HepG2 (cell line): Measurements from ENCODE around the gene KCNQ1OT1. TPM values are rescaled to one million over a fixed set of nuclear protein-coding genes. Genes with fewer than 3 reads are reported as not detected.

Experiments
- ATAC-seq: fragments of 200-7000 bp; cut with Tn5 transposase; 3 replicates; pipeline ENCODE4 v1.9.1; 2020; ENCODE audit warnings: mild to moderate bottlenecking, moderate library complexity
- BruUV-seq: library from RNA; stranded (reverse); fragments of 400-500 nt; replicated peaks from 2 replicates; lab custom pipeline; 2021; lab: Mats Ljungman, UMichigan
- CTCF ChIA-PET: fragments of 300-600 bp; formaldehyde crosslinking; extraction: SDS; loops from one replicate; lab custom pipeline; 2021; ENCODE audit warnings: low total read pairs, inconsistent platforms, low intra/inter-chr PET ratio; lab: Yijun Ruan, JAX
- POLR2A ChIA-PET: fragments of 350-600 bp; sonication (Branson Sonifier 250); formaldehyde crosslinking; loops from one replicate; lab custom pipeline; 2020; ENCODE audit warnings: antibody characterized with exemption, inconsistent platforms; lab: Yijun Ruan, JAX
- DNase-seq: peaks from one replicate; pipeline ENCODE4 v3.0.0-alpha.2; 2015; ENCODE audit warnings: low spot score
- FAIRE-seq: peaks from 3 replicates; lab custom pipeline; 2011; peaks lifted over from hg19 to GRCh38; lab: Jason Lieb, UNC
- H2AFZ ChIP-seq: one replicate; pipeline ENCODE4 v1.6.1; 2011; ENCODE audit warnings: low read length, inconsistent platforms
- H3K27ac ChIP-seq: fragments of 300-600 bp; 3 replicates; pipeline ENCODE4 v1.8.0; 2011; ENCODE audit warnings: mixed run types, mild to moderate bottlenecking, mixed read lengths, low read length, inconsistent platforms; ENCODE audit not compliant: insufficient read depth; ENCODE audit errors: extremely low read length
- H3K27me3 ChIP-seq, 2 experiments: fragments of 200-600 bp in 1 of 2; 2 replicates in 1 of 2; 3 replicates in 1 of 2; pipeline versions ENCODE4 v1.6.0 to v1.8.0; 2011; ENCODE audit warnings: low read length in 2 of 2, mild to moderate bottlenecking in 2 of 2, moderate library complexity in 2 of 2, inconsistent platforms in 1 of 2; ENCODE audit not compliant: insufficient read depth in 2 of 2, control insufficient read depth in 1 of 2
- H3K36me3 ChIP-seq, 2 experiments: fragments of 200-600 bp in 1 of 2; replicated peaks in 1 of 2; 2 replicates in 1 of 2; 3 replicates in 1 of 2; pipeline versions ENCODE4 v1.5.1 to v1.8.0; 2011; ENCODE audit warnings: low read length in 2 of 2, inconsistent platforms in 1 of 2; ENCODE audit not compliant: insufficient read depth in 2 of 2, control insufficient read depth in 1 of 2
- H3K4me1 ChIP-seq: 2 replicates; pipeline ENCODE4 v1.5.1; 2012; ENCODE audit warnings: low read length, inconsistent platforms; ENCODE audit not compliant: insufficient read depth
- H3K4me2 ChIP-seq: 2 replicates; pipeline ENCODE4 v1.6.0; 2011; ENCODE audit warnings: low read depth, low read length, inconsistent platforms
- H3K4me3 ChIP-seq, 3 experiments: fragments of 200-600 bp in 1 of 3; sonication (generic), shearing (Covaris generic) in 1 of 3; replicated peaks in 1 of 3; 2 replicates each; pipeline ENCODE4 v1.5.1; 2011 to 2016; ENCODE audit warnings: low read length in 3 of 3, inconsistent platforms in 2 of 3, low read depth in 2 of 3, mild to moderate bottlenecking in 2 of 3, control low read depth in 1 of 3, mixed read lengths in 1 of 3; ENCODE audit not compliant: insufficient read depth in 1 of 3
- H3K79me2 ChIP-seq: one replicate; pipeline ENCODE4 v1.6.1; 2011; ENCODE audit warnings: low read length, inconsistent platforms; ENCODE audit not compliant: insufficient read depth
- H3K9ac ChIP-seq: 2 replicates; pipeline ENCODE4 v1.6.0; 2011; ENCODE audit warnings: mild to moderate bottlenecking, low read depth, low read length, inconsistent platforms; ENCODE audit not compliant: insufficient read depth
- H3K9me3 ChIP-seq: 2 replicates; pipeline ENCODE4 v1.5.1; 2012; ENCODE audit warnings: mild to moderate bottlenecking, low read length
- H4K20me1 ChIP-seq: 2 replicates; pipeline ENCODE4 v1.6.0; 2011; ENCODE audit warnings: inconsistent platforms, mild to moderate bottlenecking, low read length, moderate library complexity; ENCODE audit not compliant: insufficient read depth
- BORCS8-MEF2B ChIP-seq: sonication (generic); formaldehyde crosslinking; IDR thresholded peaks from 2 replicates; pipeline ENCODE4 v1.8.0; 2022; ENCODE audit warnings: mild to moderate bottlenecking, missing genetic modification reagents
- ESRRA ChIP-seq: sonication (generic); formaldehyde crosslinking; IDR thresholded peaks from 2 replicates; pipeline ENCODE4 v1.5.1; 2020; ENCODE audit warnings: mild to moderate bottlenecking, low read depth, missing genetic modification reagents
- GATAD2A ChIP-seq: IDR thresholded peaks from 2 replicates; pipeline ENCODE4 v1.6.1; 2016
- HMG20B ChIP-seq: conservative IDR thresholded peaks from 2 replicates; pipeline ENCODE4 v1.6.1; 2016; ENCODE audit warnings: missing genetic modification reagents, missing compliant biosample characterization
- KDM4B ChIP-seq: sonication (generic); formaldehyde crosslinking; IDR thresholded peaks from 2 replicates; pipeline ENCODE4 v1.4.0; 2020; ENCODE audit warnings: missing genetic modification reagents
- MBNL3 ChIP-seq: fragments of 250-450 bp; sonication (Bioruptor Pico); conservative IDR thresholded peaks from 2 replicates; pipeline ENCODE4 v1.8.0; 2022; ENCODE audit warnings: mild to moderate bottlenecking, inconsistent platforms
- PAXIP1 ChIP-seq: sonication (generic); formaldehyde crosslinking; conservative IDR thresholded peaks from 2 replicates; pipeline ENCODE4 v1.4.0; 2020; ENCODE audit warnings: mild to moderate bottlenecking, missing genetic modification reagents, moderate library complexity
- RAD51 ChIP-seq: fragments of 450-650 bp; IDR thresholded peaks from 2 replicates; pipeline ENCODE4 v1.6.1; 2016; ENCODE audit warnings: borderline replicate concordance
- SPEN ChIP-seq: sonication (generic); formaldehyde crosslinking; IDR thresholded peaks from 2 replicates; pipeline ENCODE4 v1.5.1; 2020; ENCODE audit warnings: low read depth, mild to moderate bottlenecking, missing genetic modification reagents
- ZNF24 ChIP-seq: fragments of 450-650 bp; IDR thresholded peaks from 2 replicates; pipeline ENCODE4 v1.6.1; 2017; ENCODE audit warnings: antibody characterized with exemption, mild to moderate bottlenecking
- ZNF556 ChIP-seq: sonication (generic); formaldehyde crosslinking; IDR thresholded peaks from 2 replicates; pipeline ENCODE4 v1.4.0; 2020; ENCODE audit warnings: mild to moderate bottlenecking, missing genetic modification reagents, borderline replicate concordance
- ZSCAN25 ChIP-seq: sonication (generic); formaldehyde crosslinking; IDR thresholded peaks from 2 replicates; pipeline ENCODE4 v1.8.0; 2022; ENCODE audit warnings: mild to moderate bottlenecking, missing genetic modification reagents
- WGBS: methylation state at CpG from one replicate; pipeline ENCODE4 v1.1.6; 2017; ENCODE audit warnings: low lambda C conversion rate; 5-methylcytosine and 5-hydroxymethylcytosine counted together
- in situ Hi-C: cut with HindIII; loops from 2 replicates; pipeline ENCODE4 v1.10.0; 2017; ENCODE audit warnings: low pct_unique_long_range_greater_than_20kb; ENCODE audit not compliant: extremely low pct_ligation_motif_present
- intact Hi-C: fragments of 100-400 bp; cut with micrococcal nuclease; formaldehyde crosslinking; loops from one replicate; pipeline ENCODE4 v1.10.0; 2022; ENCODE audit not compliant: unreplicated experiment
- polyA plus RNA-seq, 8 experiments: library from polyadenylated mRNA; depleted of rRNA in 3 of 8; stranded (reverse) in 7 of 8; unstranded in 1 of 8; fragments of >200 nt; fragmentation: Illumina TruSeq in 4 of 8; extraction: Trizol in 4 of 8; gene quantifications; 2 replicates each; pipeline versions ENCODE4 v1.2.1 to v1.2.3, GENCODE V29; 2011 to 2016; ENCODE audit warnings: low read depth in 4 of 8, missing spikeins in 1 of 8, mixed read lengths in 1 of 8; ENCODE audit not compliant: insufficient read depth in 1 of 8
- total RNA-seq, 5 experiments: library from RNA; depleted of rRNA; stranded (reverse); fragments of >200 nt; fragmentation: Illumina TruSeq; extraction: Trizol; gene quantifications; 2 replicates each; pipeline ENCODE4 v1.2.3, GENCODE V29; 2016; ENCODE audit warnings: low read depth in 1 of 5

The KCNQ1OT1 gene
- total and polyA plus RNA-seq, 2 of the 13 experiments (the other 11 are each of a cell fraction or from before 2014, with no cell fraction given): 1.3 to 18.9 TPM

GRCh38 chr11:2590131-2590964 is 109.4 kb downstream of the KCNQ1OT1 start:
- no peak for DNase-seq
- TF ChIP-seq RAD51 (no peak), BORCS8-MEF2B (no peak), SPEN (CRISPR knock-in tag) (no peak), ZSCAN25 (CRISPR knock-in tag) (no peak), HMG20B (no peak), ZNF556 (CRISPR knock-in tag) (no peak), ESRRA (CRISPR knock-in tag) (no peak), KDM4B (no peak), PAXIP1 (CRISPR knock-in tag) (no peak), MBNL3 (no peak), ZNF24 (no peak), GATAD2A (CRISPR knock-in tag) (no peak)

More at GRCh38 chr11:2590131-2590964, 109.4 kb downstream of the KCNQ1OT1 start:
- Histone ChIP-seq H3K27me3 (peaks cover 22 to 92% of the 10 kb centered on the region in 2 experiments), H3K79me2 (no peaks in the 10 kb centered on the region), H3K9me3 (no peaks in the 10 kb centered on the region), H3K4me1 (no peaks in the 10 kb centered on the region), H3K27ac (no peak overlapping the region), H3K4me3 (no peak overlapping the region), H2AFZ (no peak overlapping the region), H3K9ac (no peak overlapping the region), H3K4me2 (no peak overlapping the region), H4K20me1 (peaks cover 6% of the 10 kb centered on the region; the same call in 1 of the 2 replicates), H3K36me3 (no peaks in the 10 kb centered on the region)
- 30% methylated on average over 5 of the region's 13 CpGs for WGBS
- intact Hi-C loops: no loop called here
- FAIRE-seq (no peak), ATAC-seq (no peak)
- ChIA-PET CTCF (no interaction called here), POLR2A (no interaction called here)
- no TSS peak for BruUV-seq
- in situ Hi-C loops: no loop called here
